ENCODE data around the gene GALK2. TPM values are rescaled to one million over a fixed set of nuclear protein-coding genes. Genes with fewer than 3 reads are reported as not detected.

Gene GALK2
- total and polyA plus RNA-seq, 2 of the 8 experiments (the other 6 are each of a cell fraction or from before 2014, with no cell fraction given) = 8.7 to 16.1 TPM

- TF ChIP-seq TAF1 (IDR thresholded peaks at IDR 0.05; ENCODE audit: low read depth, low read length) (no peak), EP300 (IDR thresholded peaks at IDR 0.05; ENCODE audit: borderline replicate concordance in 1 of 2, low read depth in 2 of 2, low read length in 2 of 2) (no peak), CTBP2 (IDR thresholded peaks at IDR 0.05; ENCODE audit: borderline replicate concordance, insufficient read depth, insufficient read length, low read length) (no peak), SP2 (IDR thresholded peaks at IDR 0.05; ENCODE audit: low read length) (no peak), JUND (IDR thresholded peaks at IDR 0.05; ENCODE audit: low read length) (no peak)
These were observed 100.7 kb downstream of the GALK2 start (continued) for GRCh38 chr15:49270541-49271421.

All from H1 (cell line).